Measurements from ENCODE around the gene MPZ.
"Not testable (repeated sequence)": the region's sequence is repeated elsewhere in the genome, so short reads cannot be mapped to it uniquely, and the experiment has no call there.

MPZ gene

GRCh38 chr1:161300478-161300877 lies 9.3 kb downstream of the MPZ start:
- no peak for DNase-seq (ENCODE audit: low read depth, low spot score)

- no peak for DNase-seq (ENCODE audit: low read depth, low spot score)
Measured at GRCh38 chr1:161299347-161299746, 10.4 kb downstream of the MPZ start.

- no peak for DNase-seq (ENCODE audit: low read depth, low spot score)
Measured at GRCh38 chr1:161298116-161298515, 11.7 kb downstream of the MPZ start.

GRCh38 chr1:161297415-161297814 lies 12.4 kb downstream of the MPZ start:
- no peak for DNase-seq (ENCODE audit: low read depth, low spot score)

GRCh38 chr1:161290779-161291178 lies 19.0 kb downstream of the MPZ start:
- DNase-seq (ENCODE audit: low read depth, low spot score), result no peak

- DNase-seq (ENCODE audit: low read depth, low spot score), result no peak
Measured at GRCh38 chr1:161287482-161288054, 22.2 kb downstream of the MPZ start.

GRCh38 chr1:161285521-161285920 lies 24.2 kb downstream of the MPZ start:
- DNase-seq (ENCODE audit: low read depth, low spot score), result no peak

GRCh38 chr1:161285113-161285512 lies 24.7 kb downstream of the MPZ start:
- DNase-seq (ENCODE audit: low read depth, low spot score), result no peak

GRCh38 chr1:161282991-161283390 lies 26.8 kb downstream of the MPZ start:
- no peak for DNase-seq (ENCODE audit: low read depth, low spot score)

GRCh38 chr1:161274874-161275273 lies 34.9 kb downstream of the MPZ start:
- no peak for DNase-seq (ENCODE audit: low read depth, low spot score)

- DNase-seq (ENCODE audit: low read depth, low spot score), result no peak
Measured at GRCh38 chr1:161273402-161273801, 36.4 kb downstream of the MPZ start.

- no peak for DNase-seq (ENCODE audit: low read depth, low spot score)
Measured at GRCh38 chr1:161267321-161267720, 42.4 kb downstream of the MPZ start.

- DNase-seq (ENCODE audit: low read depth, low spot score), result no peak
Measured at GRCh38 chr1:161266836-161267235, 42.9 kb downstream of the MPZ start.

GRCh38 chr1:161266202-161266601 lies 43.6 kb downstream of the MPZ start:
- DNase-seq (ENCODE audit: low read depth, low spot score), result no peak

- no peak for DNase-seq (ENCODE audit: low read depth, low spot score)
Measured at GRCh38 chr1:161265305-161265704, 44.5 kb downstream of the MPZ start.

GRCh38 chr1:161261261-161262235 lies 48.2 kb downstream of the MPZ start:
- no peak for DNase-seq (ENCODE audit: low read depth, low spot score)

GRCh38 chr1:161260376-161261260 lies 49.1 kb downstream of the MPZ start:
- no peak for DNase-seq (ENCODE audit: low read depth, low spot score)

GRCh38 chr1:161259765-161260164 lies 50.0 kb downstream of the MPZ start:
- no peak for DNase-seq (ENCODE audit: low read depth, low spot score)

GRCh38 chr1:161259345-161259702 lies 50.4 kb downstream of the MPZ start:
- DNase-seq (ENCODE audit: low read depth, low spot score), result no peak

- peak; percentile 20 for DNase-seq (ENCODE audit: low read depth, low spot score)
Measured at GRCh38 chr1:161258439-161259344, 51.1 kb downstream of the MPZ start, which contains the start of gene PCP4L1. Gene PCP4L1, plus strand, starts transcription at chr1:161258745. Its CDS starts 230 bp downstream, at chr1:161258975.

GRCh38 chr1:161257109-161257508 lies 52.7 kb downstream of the MPZ start:
- DNase-seq (ENCODE audit: low read depth, low spot score), result not testable (repeated sequence)

Data from brain pericyte (primary cell).